Osteoblast (primary cell): Measurements from ENCODE around the gene SOX6. TPM values are rescaled to one million over a fixed set of nuclear protein-coding genes. Genes with fewer than 3 reads are reported as not detected.
"Not testable (repeated sequence)": the region's sequence is repeated elsewhere in the genome, so short reads cannot be mapped to it uniquely, and the experiment has no call there.

Experiments
- DNase-seq: peaks from one replicate; pipeline ENCODE4 v3.0.0; 2011; ENCODE audit warnings: low spot score, mixed read lengths; ENCODE audit not compliant: insufficient read length; ENCODE audit errors: missing footprints
- H2AFZ ChIP-seq: 2 replicates; pipeline ENCODE4 v1.6.0; 2011; ENCODE audit warnings: mild to moderate bottlenecking, low read length
- H3K27ac ChIP-seq: 2 replicates; pipeline ENCODE4 v1.5.1; 2011; ENCODE audit warnings: mild to moderate bottlenecking, low read depth, low read length, moderate library complexity
- H3K27me3 ChIP-seq: 2 replicates; pipeline ENCODE4 v1.6.0; 2012; ENCODE audit warnings: mild to moderate bottlenecking, control low read depth, inconsistent platforms, low read length, moderate library complexity; ENCODE audit not compliant: insufficient read depth
- H3K36me3 ChIP-seq: 2 replicates; pipeline ENCODE4 v1.5.1; 2011; ENCODE audit warnings: mild to moderate bottlenecking, low read length, control low read depth, moderate library complexity; ENCODE audit not compliant: insufficient read depth
- H3K4me1 ChIP-seq: 2 replicates; pipeline ENCODE4 v1.5.1; 2011; ENCODE audit warnings: mild to moderate bottlenecking, low read length, control low read depth, moderate library complexity; ENCODE audit not compliant: insufficient read depth
- H3K4me2 ChIP-seq: 2 replicates; pipeline ENCODE4 v1.6.0; 2011; ENCODE audit warnings: mild to moderate bottlenecking, low read length; ENCODE audit not compliant: insufficient read depth
- H3K4me3 ChIP-seq: fragments of 200-600 bp; sonication (generic); 3 replicates; pipeline ENCODE4 v1.5.1; 2012; ENCODE audit warnings: mild to moderate bottlenecking, low read length, inconsistent platforms; ENCODE audit not compliant: insufficient read depth
- H3K79me2 ChIP-seq: 2 replicates; pipeline ENCODE4 v1.6.0; 2012; ENCODE audit warnings: mild to moderate bottlenecking, low read length, control low read depth, inconsistent platforms; ENCODE audit not compliant: insufficient read depth
- H3K9me3 ChIP-seq: 2 replicates; pipeline ENCODE4 v1.5.1; 2011; ENCODE audit warnings: low read depth, low read length, control low read depth
- H4K20me1 ChIP-seq: 2 replicates; pipeline ENCODE4 v1.6.0; 2012; ENCODE audit warnings: mild to moderate bottlenecking, low read length, control low read depth; ENCODE audit not compliant: insufficient read depth
- total RNA-seq: library from RNA; depleted of rRNA; stranded (reverse); fragments of >200 nt; gene quantifications from 2 replicates; pipeline ENCODE4 v1.2.3, GENCODE V29; 2012
- TF ChIP-seq, protein P1 (sequence below): IDR thresholded peaks from 2 replicates; pipeline ENCODE4 v1.5.1; 2011; ENCODE audit warnings: mild to moderate bottlenecking, low read depth, low read length, moderate library complexity; ENCODE audit errors: extremely low read depth

Gene SOX6
- total RNA-seq, 1 donor = 3.3 TPM

GRCh38 chr11:15927196-15927863 is 429.0 kb downstream of the SOX6 start:
- no peaks in the 10 kb centered on the region for H3K36me3 ChIP-seq
- no peaks in the 10 kb centered on the region for H3K27me3 ChIP-seq
- no peaks in the 10 kb centered on the region for H4K20me1 ChIP-seq
- H3K4me1 ChIP-seq = no peaks in the 10 kb centered on the region
- no peak overlapping the region for H3K4me2 ChIP-seq
- H3K27ac ChIP-seq = no peak overlapping the region
- no peak overlapping the region for H2AFZ ChIP-seq
- TF ChIP-seq, protein P1, sequence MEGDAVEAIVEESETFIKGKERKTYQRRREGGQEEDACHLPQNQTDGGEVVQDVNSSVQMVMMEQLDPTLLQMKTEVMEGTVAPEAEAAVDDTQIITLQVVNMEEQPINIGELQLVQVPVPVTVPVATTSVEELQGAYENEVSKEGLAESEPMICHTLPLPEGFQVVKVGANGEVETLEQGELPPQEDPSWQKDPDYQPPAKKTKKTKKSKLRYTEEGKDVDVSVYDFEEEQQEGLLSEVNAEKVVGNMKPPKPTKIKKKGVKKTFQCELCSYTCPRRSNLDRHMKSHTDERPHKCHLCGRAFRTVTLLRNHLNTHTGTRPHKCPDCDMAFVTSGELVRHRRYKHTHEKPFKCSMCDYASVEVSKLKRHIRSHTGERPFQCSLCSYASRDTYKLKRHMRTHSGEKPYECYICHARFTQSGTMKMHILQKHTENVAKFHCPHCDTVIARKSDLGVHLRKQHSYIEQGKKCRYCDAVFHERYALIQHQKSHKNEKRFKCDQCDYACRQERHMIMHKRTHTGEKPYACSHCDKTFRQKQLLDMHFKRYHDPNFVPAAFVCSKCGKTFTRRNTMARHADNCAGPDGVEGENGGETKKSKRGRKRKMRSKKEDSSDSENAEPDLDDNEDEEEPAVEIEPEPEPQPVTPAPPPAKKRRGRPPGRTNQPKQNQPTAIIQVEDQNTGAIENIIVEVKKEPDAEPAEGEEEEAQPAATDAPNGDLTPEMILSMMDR = no peak
- H3K4me3 ChIP-seq = no peak overlapping the region
- no peak for DNase-seq
- H3K79me2 ChIP-seq = no peaks in the 10 kb centered on the region
- H3K9me3 ChIP-seq = no peaks in the 10 kb centered on the region

- H3K27me3 ChIP-seq = no peaks in the 10 kb centered on the region
- H3K79me2 ChIP-seq = no peaks in the 10 kb centered on the region
- H3K4me2 ChIP-seq = no peak overlapping the region
- no peak overlapping the region for H2AFZ ChIP-seq
- no peaks in the 10 kb centered on the region for H3K36me3 ChIP-seq
- TF ChIP-seq, protein P1 = no peak
- no peak for DNase-seq
- no peaks in the 10 kb centered on the region for H3K9me3 ChIP-seq
- no peaks in the 10 kb centered on the region for H3K4me1 ChIP-seq
- no peak overlapping the region for H3K4me3 ChIP-seq
- H4K20me1 ChIP-seq = no peaks in the 10 kb centered on the region
- H3K27ac ChIP-seq = no peak overlapping the region
Observed at GRCh38 chr11:15926071-15926470, 430.3 kb downstream of the SOX6 start.

- no peak overlapping the region for H3K4me2 ChIP-seq
- no peaks in the 10 kb centered on the region for H3K4me1 ChIP-seq
- no peak for DNase-seq
- TF ChIP-seq, protein P1 = peak; percentile 44
- H3K27me3 ChIP-seq = no peaks in the 10 kb centered on the region
- no peak overlapping the region for H3K4me3 ChIP-seq
- H3K27ac ChIP-seq = no peak overlapping the region
- H4K20me1 ChIP-seq = no peaks in the 10 kb centered on the region
- H2AFZ ChIP-seq = no peak overlapping the region
- H3K36me3 ChIP-seq = no peaks in the 10 kb centered on the region
- H3K79me2 ChIP-seq = no peaks in the 10 kb centered on the region
- no peaks in the 10 kb centered on the region for H3K9me3 ChIP-seq
Observed at GRCh38 chr11:15923183-15923582, 433.2 kb downstream of the SOX6 start.

- H3K4me3 ChIP-seq, H3K79me2 ChIP-seq, H3K4me2 ChIP-seq, H2AFZ ChIP-seq, H3K27ac ChIP-seq, H3K4me1 ChIP-seq, H3K36me3 ChIP-seq, H4K20me1 ChIP-seq, H3K27me3 ChIP-seq, H3K9me3 ChIP-seq, DNase-seq: not testable (repeated sequence)
Observed at GRCh38 chr11:15922745-15923144, 433.6 kb downstream of the SOX6 start.
